Right lobe of liver (tissue), 6 donors: Measurements from ENCODE around the gene HCK. TPM values are rescaled to one million over a fixed set of nuclear protein-coding genes. Genes with fewer than 3 reads are reported as not detected.
A peak's percentile ranks its signal among the peaks of the same experiment; 100 is the strongest.
"Not testable (repeated sequence)": the region's sequence is repeated elsewhere in the genome, so short reads cannot be mapped to it uniquely, and the experiment has no call there.

Experiments
- ATAC-seq, 4 donors: fragments of 200-7000 bp; cut with Tn5 transposase; one replicate each; pipeline ENCODE4 v1.9.1; 2020; ENCODE audit warnings: mild to moderate bottlenecking in 4 of 4, moderate library complexity in 4 of 4
- DNase-seq, 3 donors: peaks; one replicate each; pipeline ENCODE4 v3.0.0-alpha.2; 2020
- H3K27ac ChIP-seq, 3 donors: fragments of 200-600 bp; one replicate each; pipeline ENCODE4 v1.8.0; 2022
- H3K27me3 ChIP-seq, 2 donors: fragments of 200-600 bp; one replicate each; pipeline ENCODE4 v1.8.0; 2022
- H3K36me3 ChIP-seq, 4 donors: fragments of 200-600 bp; sonication (generic) in 1 of 4; one replicate each; pipeline versions ENCODE4 v1.5.1 to v1.8.0; 2017 to 2022; ENCODE audit warnings: control low read depth in 1 of 4
- H3K4me1 ChIP-seq, 4 donors: fragments of 200-600 bp; sonication (generic) in 1 of 4; one replicate each; pipeline versions ENCODE4 v1.5.1 to v1.8.0; 2017 to 2022; ENCODE audit warnings: control low read depth in 1 of 4
- H3K4me3 ChIP-seq, 3 donors: fragments of 200-600 bp; one replicate each; pipeline ENCODE4 v1.8.0; 2022
- H3K9me3 ChIP-seq, 4 donors: fragments of 200-600 bp; sonication (generic) in 1 of 4; one replicate each; pipeline versions ENCODE4 v1.5.1 to v1.8.0; 2017 to 2022; ENCODE audit warnings: control low read depth in 1 of 4
- CTCF ChIP-seq, 4 donors: fragments of 200-600 bp in 3 of 4; fragments of 450-650 bp in 1 of 4; IDR thresholded peaks; one replicate each; pipeline versions ENCODE4 v1.5.1 to v1.8.0; 2016 to 2022; ENCODE audit warnings: antibody characterized with exemption in 4 of 4, mild to moderate bottlenecking in 2 of 4
- POLR2A ChIP-seq: fragments of 450-650 bp; IDR thresholded peaks from one replicate; pipeline ENCODE4 v1.6.1; 2017; ENCODE audit warnings: antibody characterized with exemption, mild to moderate bottlenecking
- WGBS: methylation state at CpG from one replicate; pipeline ENCODE4 v1.1.6; 2018; ENCODE audit warnings: low coverage, low lambda C conversion rate; ENCODE audit not compliant: insufficient coverage; ENCODE audit errors: missing lambda C conversion rate; 5-methylcytosine and 5-hydroxymethylcytosine counted together
- intact Hi-C, 2 donors: fragments of 100-400 bp; cut with DNase I; formaldehyde crosslinking; loops; one replicate each; pipeline versions ENCODE4 v1.11.2 to v1.14.1; 2022
- total RNA-seq, 6 experiments: library from RNA; depleted of rRNA in 2 of 6; stranded (reverse); fragments of >200 nt in 2 of 6; fragmentation: NEBNext Ultra II Directional in 3 of 6; extraction: Animal tissue kit (Norgen Biotek cat#: 25700) in 3 of 6; gene quantifications; one replicate each; pipeline versions ENCODE4 v1.1.0 to v1.2.4, GENCODE V29; 2016 to 2023
- donor health status: DM: no; HTN: yes; CAD: no.
- donor health status: DM: no; HTN: no; CAD: no.
- donor health status: DM: no; HTN: no; CAD: no.
- donor health status: DM: no; HTN: yes; CAD: no.
- donor health status: DM: no; HTN: yes; CAD: no.

Gene HCK
- total RNA-seq, 6 experiments from 2014 or later = 2.9 to 17.1 (median 5.6) TPM

DNA sequence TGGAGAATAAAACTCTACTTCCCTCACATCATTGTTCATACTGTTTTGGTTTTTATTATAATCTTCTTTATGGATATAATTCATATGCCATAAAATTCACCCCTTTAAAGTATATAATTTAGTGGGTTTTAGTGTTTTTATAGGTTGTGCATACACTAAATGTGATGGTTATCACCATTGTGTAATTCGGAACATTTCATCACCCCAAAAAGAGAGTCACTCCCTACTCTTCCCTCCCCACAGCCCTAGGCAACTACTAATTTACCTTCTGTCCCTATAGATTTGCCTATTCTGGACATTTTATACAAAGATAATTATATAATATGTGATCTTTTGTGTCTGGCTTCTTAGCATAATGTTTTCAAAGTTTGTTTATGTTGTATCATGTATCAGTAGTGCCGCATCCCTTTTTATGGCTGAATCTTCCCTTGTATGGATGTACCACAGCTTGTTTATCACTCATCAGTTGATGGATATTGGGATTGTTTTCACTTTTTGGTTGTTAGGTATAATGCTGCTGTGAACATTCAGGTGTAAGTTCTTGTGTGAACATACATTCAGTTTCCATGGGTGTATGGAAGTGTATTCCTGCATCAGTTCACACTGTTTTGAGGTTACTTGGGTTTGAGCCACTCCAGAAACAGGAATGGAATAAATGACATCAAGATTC is 61.7 kb downstream of the HCK start:
- H3K9me3 ChIP-seq = no peaks in the 10 kb centered on the region
- H3K36me3 ChIP-seq = no peaks in the 10 kb centered on the region
- TF ChIP-seq CTCF (IDR thresholded peaks at IDR 0.05) (no peak), POLR2A (no peak)
- H3K27ac ChIP-seq = no peak overlapping the region
- intact Hi-C loops = no loop called here
- peaks cover 0 to 31% (median 9%) of the 10 kb centered on the region in 4 donors for H3K4me1 ChIP-seq
- DNase-seq (no peak), ATAC-seq (no peak)
- H3K4me3 ChIP-seq = no peak overlapping the region
- 71% methylated on average over 2 of the region's 2 CpGs for WGBS
- H3K27me3 ChIP-seq = no peaks in the 10 kb centered on the region

- WGBS = 78% methylated on average over 6 of the region's 8 CpGs
- no peaks in the 10 kb centered on the region for H3K9me3 ChIP-seq
- intact Hi-C loops = no loop called here
- DNase-seq (peak in 1 of 3 donors; percentile 35), ATAC-seq (peak in 1 of 4 donors; percentile 24)
- no peaks in the 10 kb centered on the region for H3K27me3 ChIP-seq
- H3K36me3 ChIP-seq = no peaks in the 10 kb centered on the region
- TF ChIP-seq CTCF (IDR thresholded peaks at IDR 0.05) (no peak), POLR2A (no peak)
- H3K4me1 ChIP-seq = peaks cover 0 to 27% (median 9%) of the 10 kb centered on the region in 4 donors
- H3K27ac ChIP-seq = no peak overlapping the region
- no peak overlapping the region for H3K4me3 ChIP-seq
Observed at GRCh38 chr20:32114305-32114960, 62.4 kb downstream of the HCK start.

DNA sequence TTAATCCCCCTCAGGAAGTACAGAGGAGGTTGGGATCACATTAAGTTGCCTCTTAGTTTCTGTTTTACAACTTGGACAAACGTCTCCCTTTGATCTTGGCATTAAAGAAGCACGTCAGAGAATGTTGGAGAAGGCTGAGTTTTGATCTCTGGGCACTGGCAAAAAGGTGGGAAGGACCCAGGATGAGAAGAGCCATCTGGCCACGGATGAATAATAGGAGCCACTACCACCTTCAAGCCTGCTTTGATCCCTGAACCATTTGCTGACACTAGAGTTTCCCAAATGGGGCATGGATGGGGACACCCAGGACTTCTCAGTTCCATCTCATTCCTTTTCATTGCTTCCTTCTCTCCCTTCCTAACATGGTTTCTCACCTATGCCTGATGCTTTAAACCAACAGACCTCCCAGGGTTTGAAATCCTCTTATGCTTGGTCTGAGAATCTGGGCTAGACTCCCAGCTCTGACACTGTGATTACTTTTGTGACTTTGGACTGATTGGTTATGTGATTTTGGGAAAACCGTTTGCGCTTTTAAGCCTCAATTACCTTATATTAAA is 63.2 kb downstream of the HCK start:
- no peak for ATAC-seq
- Histone ChIP-seq H3K36me3 (no peaks in the 10 kb centered on the region), H3K27me3 (no peaks in the 10 kb centered on the region), H3K9me3 (no peaks in the 10 kb centered on the region), H3K27ac (no peak overlapping the region), H3K4me1 (peaks cover 0 to 25% (median 9%) of the 10 kb centered on the region in 4 donors), H3K4me3 (no peak overlapping the region)
- WGBS = 76% methylated on average over 5 of the region's 5 CpGs
- intact Hi-C loops = no loop called here
- DNase-seq = peak in 1 of 3 donors; percentile 10
- TF ChIP-seq POLR2A = no peak
- TF ChIP-seq CTCF (IDR thresholded peaks at IDR 0.05) = no peak

GRCh38 chr20:32116079-32116521 is 64.1 kb downstream of the HCK start:
- H3K4me1 ChIP-seq = peaks cover 0 to 17% (median 6%) of the 10 kb centered on the region in 4 donors

GRCh38 chr20:32116796-32117195 is 64.8 kb downstream of the HCK start:
- H3K27me3 ChIP-seq, H3K27ac ChIP-seq, ATAC-seq, H3K9me3 ChIP-seq, H3K4me3 ChIP-seq, intact Hi-C loops, H3K36me3 ChIP-seq: not testable (repeated sequence)
- peak in 1 of 3 donors; percentile 19 for DNase-seq
- peaks cover 0 to 10% (median 2%) of the 10 kb centered on the region in 4 donors for H3K4me1 ChIP-seq
- 91% methylated on average over 6 of the region's 6 CpGs for WGBS

More at GRCh38 chr20:32116079-32116521, 64.1 kb downstream of the HCK start:
- Histone ChIP-seq H3K36me3 (no peaks in the 10 kb centered on the region), H3K27me3 (no peaks in the 10 kb centered on the region), H3K4me3 (no peak overlapping the region), H3K27ac (no peak overlapping the region), H3K9me3 (no peaks in the 10 kb centered on the region)
- 93% methylated on average over 6 of the region's 6 CpGs for WGBS
- no peak for TF ChIP-seq POLR2A
- TF ChIP-seq CTCF (IDR thresholded peaks at IDR 0.05) = no peak
- ATAC-seq (no peak), DNase-seq (peak in 1 of 3 donors; percentile 9)
- intact Hi-C loops = no loop called here

GRCh38 chr20:32118427-32118826 is 66.4 kb downstream of the HCK start:
- WGBS = 95% methylated on average over 5 of the region's 5 CpGs
- H3K36me3 ChIP-seq, H3K4me1 ChIP-seq, H3K27me3 ChIP-seq, ATAC-seq, H3K27ac ChIP-seq, H3K4me3 ChIP-seq, H3K9me3 ChIP-seq, intact Hi-C loops: not testable (repeated sequence)
- DNase-seq = peak in 1 of 3 donors; percentile 19
